Adrenal gland (tissue), 12 donors: ENCODE results near the gene MRPL34. TPM values are rescaled to one million over a fixed set of nuclear protein-coding genes. Genes with fewer than 3 reads are reported as not detected.

Experiments
- DNase-seq, 7 donors: peaks; one replicate each; pipeline ENCODE4 v3.0.0-alpha.2; 2019 to 2020
- H3K27ac ChIP-seq, 5 donors: fragments of 200-600 bp; sonication (generic) in 4 of 5; 1 replicate in 3 of 5; 2 replicates in 2 of 5; pipeline versions ENCODE4 v1.5.1 to v1.8.0; 2016 to 2020; ENCODE audit warnings: mild to moderate bottlenecking in 1 of 5
- H3K27me3 ChIP-seq: fragments of 200-600 bp; 2 replicates; pipeline ENCODE4 v1.8.0; 2021
- H3K36me3 ChIP-seq, 2 donors: fragments of 200-600 bp; replicated peaks in 1 of 2; 1 replicate in 1 of 2; 2 replicates in 1 of 2; pipeline versions ENCODE4 v1.5.1 to v1.8.0; 2018 to 2022
- H3K4me1 ChIP-seq, 2 donors: fragments of 200-600 bp; replicated peaks in 1 of 2; 1 replicate in 1 of 2; 2 replicates in 1 of 2; pipeline versions ENCODE4 v1.5.1 to v1.8.0; 2018 to 2021
- H3K4me3 ChIP-seq, 4 donors: fragments of 200-600 bp; sonication (generic) in 3 of 4; one replicate each; pipeline ENCODE4 v1.5.1; 2016 to 2018
- H3K9me3 ChIP-seq, 3 donors: fragments of 200-600 bp; sonication (generic) in 1 of 3; replicated peaks in 1 of 3; 1 replicate in 2 of 3; 2 replicates in 1 of 3; pipeline versions ENCODE4 v1.5.1 to v1.8.0; 2016 to 2021
- CTCF ChIP-seq, 6 experiments: fragments of 450-650 bp in 4 of 6; fragments of 200-600 bp in 2 of 6; sonication (generic) in 1 of 6; IDR thresholded peaks; 1 replicate in 5 of 6; 2 replicates in 1 of 6; pipeline versions ENCODE4 v1.5.1 to v1.8.0; 2016 to 2021; ENCODE audit warnings: antibody characterized with exemption in 6 of 6, mild to moderate bottlenecking in 2 of 6, moderate library complexity in 1 of 6
- POLR2A ChIP-seq, 2 donors: fragments of 450-650 bp; IDR thresholded peaks; one replicate each; pipeline ENCODE4 v1.6.1; 2017; ENCODE audit warnings: antibody characterized with exemption in 2 of 2, mild to moderate bottlenecking in 2 of 2, moderate library complexity in 1 of 2
- WGBS, 4 donors: extraction: QIAGEN DNeasy Blood & Tissue Kit in 2 of 4; methylation state at CpG; one replicate each; pipeline versions ENCODE4 v1.1.5 to v1.1.7; 2013 to 2017; 5-methylcytosine and 5-hydroxymethylcytosine counted together
- intact Hi-C, 2 donors: fragments of 100-400 bp; cut with DNase I; formaldehyde crosslinking; loops; one replicate each; pipeline versions ENCODE4 v1.14.1 to v1.15.0; 2022 to 2023
- polyA plus RNA-seq, 3 donors: library from polyadenylated mRNA; stranded (reverse); fragments of 200-250 nt in 2 of 3; fragments of 350-450 nt in 1 of 3; fragmentation: Illumina TruSeq in 1 of 3; extraction: RNeasy Lipid Tissue Mini Kit (QIAGEN cat#74804) in 1 of 3; gene quantifications; one replicate each; pipeline ENCODE4 v1.2.3, GENCODE V29; 2013 to 2014
- total RNA-seq, 9 donors: library from RNA; depleted of rRNA in 4 of 9; stranded (reverse); fragments of >200 nt in 4 of 9; fragments of 120-200 nt in 1 of 9; fragmentation: NEBNext Ultra II Directional in 1 of 9; extraction: Animal tissue kit (Norgen Biotek cat#: 25700) in 1 of 9; gene quantifications; one replicate each; pipeline versions ENCODE4 v1.1.0 to v1.2.4, GENCODE V29; 2013 to 2023
- donor health status: healthy with polysubstance abuse.
- donor health status: Bipolar disorder and iron deficiency.
- donor health status: DM: yes; HTN: yes; CAD: no.
- donor health status: DM: no; HTN: no; CAD: no.
- donor health status: DM: no; HTN: no; CAD: no.
- donor health status: DM: yes; HTN: yes; CAD: no.

The MRPL34 gene
- total and polyA plus RNA-seq, 12 donors, result 95.8 to 358 (median 152) TPM

- intact Hi-C loops, result loop anchor here (10.0 kb wide), 2 partner anchors 81 to 511 kb away; no protein-coding TSS in a partner anchor
Measured at GRCh38 chr19:17285415-17286135, 20.1 kb upstream of the MRPL34 start.

GRCh38 chr19:17286263-17286662 lies 19.4 kb upstream of the MRPL34 start:
- Histone ChIP-seq H3K36me3 (no peaks in the 10 kb centered on the region), H3K27ac (no peak overlapping the region), H3K4me1 (peaks cover 10 to 21% of the 10 kb centered on the region in 2 donors), H3K27me3 (peaks cover 4% of the 10 kb centered on the region), H3K9me3 (no peaks in the 10 kb centered on the region), H3K4me3 (no peak overlapping the region)
- DNase-seq, result no peak
- TF ChIP-seq POLR2A (IDR thresholded peaks at IDR 0.05) (no peak), CTCF (IDR thresholded peaks at IDR 0.05) (no peak)
- whole genome bisulfite sequencing, 4 donors, result 87 to 91% (median 90%) methylated on average over 3 to 11 of the region's 11 CpGs
- intact Hi-C loops, result loop anchor here (10.0 kb wide), 2 partner anchors 81 to 511 kb away; no protein-coding TSS in a partner anchor

More at GRCh38 chr19:17285415-17286135, 20.1 kb upstream of the MRPL34 start:
- no peak for DNase-seq
- Histone ChIP-seq H3K4me3 (no peak overlapping the region), H3K9me3 (no peaks in the 10 kb centered on the region), H3K27me3 (peaks cover 6% of the 10 kb centered on the region), H3K27ac (no peak overlapping the region), H3K36me3 (no peaks in the 10 kb centered on the region), H3K4me1 (peaks cover 10 to 22% of the 10 kb centered on the region in 2 donors)
- TF ChIP-seq POLR2A (IDR thresholded peaks at IDR 0.05) (no peak), CTCF (IDR thresholded peaks at IDR 0.05) (no peak)
- 88 to 91% (median 89%) methylated on average over 14 to 18 of the region's 18 CpGs for WGBS, 4 donors

- no peaks in the 10 kb centered on the region for H3K27me3 ChIP-seq
- H3K36me3 ChIP-seq, result no peaks in the 10 kb centered on the region
- no peak overlapping the region for H3K27ac ChIP-seq
- H3K9me3 ChIP-seq, result no peaks in the 10 kb centered on the region
- no peak overlapping the region for H3K4me3 ChIP-seq
- WGBS, 4 donors, result 79 to 90% (median 82%) methylated on average over 9 of the region's 9 CpGs
- DNase-seq, result no peak
- H3K4me1 ChIP-seq, result peaks cover 9 to 16% of the 10 kb centered on the region in 2 donors
- no peak for TF ChIP-seq POLR2A (IDR thresholded peaks at IDR 0.05)
- intact Hi-C loops, result loop anchor here (10.0 kb wide), 2 partner anchors 82 to 512 kb away; no protein-coding TSS in a partner anchor
Measured at GRCh38 chr19:17286752-17287151, 18.9 kb upstream of the MRPL34 start.

GRCh38 chr19:17289489-17289888 lies 16.2 kb upstream of the MRPL34 start:
- intact Hi-C loops, result loop anchor here (10.0 kb wide), 2 partner anchors 85 to 515 kb away; no protein-coding TSS in a partner anchor
- TF ChIP-seq CTCF (IDR thresholded peaks at IDR 0.05) (peak in 1 of 6 experiments; percentile 14), POLR2A (IDR thresholded peaks at IDR 0.05) (no peak)
- peaks cover 0 to 5% of the 10 kb centered on the region in 2 donors for H3K36me3 ChIP-seq
- H3K4me1 ChIP-seq, result peaks cover 0 to 16% of the 10 kb centered on the region in 2 donors
- no peaks in the 10 kb centered on the region for H3K9me3 ChIP-seq
- no peak overlapping the region for H3K27ac ChIP-seq
- no peaks in the 10 kb centered on the region for H3K27me3 ChIP-seq
- H3K4me3 ChIP-seq, result no peak overlapping the region
- WGBS, 4 donors, result 4 to 13% (median 11%) methylated on average over 13 to 22 of the region's 22 CpGs
- peak; percentile 61 to 88 (median 85) for DNase-seq
